RPMI8226 (cell line): Measurements from ENCODE around the gene TRIM47.

Source experiments
- DNase-seq: peaks from one replicate; pipeline ENCODE4 v3.0.0-alpha.2; 2015

Gene TRIM47, protein sequence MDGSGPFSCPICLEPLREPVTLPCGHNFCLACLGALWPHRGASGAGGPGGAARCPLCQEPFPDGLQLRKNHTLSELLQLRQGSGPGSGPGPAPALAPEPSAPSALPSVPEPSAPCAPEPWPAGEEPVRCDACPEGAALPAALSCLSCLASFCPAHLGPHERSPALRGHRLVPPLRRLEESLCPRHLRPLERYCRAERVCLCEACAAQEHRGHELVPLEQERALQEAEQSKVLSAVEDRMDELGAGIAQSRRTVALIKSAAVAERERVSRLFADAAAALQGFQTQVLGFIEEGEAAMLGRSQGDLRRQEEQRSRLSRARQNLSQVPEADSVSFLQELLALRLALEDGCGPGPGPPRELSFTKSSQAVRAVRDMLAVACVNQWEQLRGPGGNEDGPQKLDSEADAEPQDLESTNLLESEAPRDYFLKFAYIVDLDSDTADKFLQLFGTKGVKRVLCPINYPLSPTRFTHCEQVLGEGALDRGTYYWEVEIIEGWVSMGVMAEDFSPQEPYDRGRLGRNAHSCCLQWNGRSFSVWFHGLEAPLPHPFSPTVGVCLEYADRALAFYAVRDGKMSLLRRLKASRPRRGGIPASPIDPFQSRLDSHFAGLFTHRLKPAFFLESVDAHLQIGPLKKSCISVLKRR

DNA sequence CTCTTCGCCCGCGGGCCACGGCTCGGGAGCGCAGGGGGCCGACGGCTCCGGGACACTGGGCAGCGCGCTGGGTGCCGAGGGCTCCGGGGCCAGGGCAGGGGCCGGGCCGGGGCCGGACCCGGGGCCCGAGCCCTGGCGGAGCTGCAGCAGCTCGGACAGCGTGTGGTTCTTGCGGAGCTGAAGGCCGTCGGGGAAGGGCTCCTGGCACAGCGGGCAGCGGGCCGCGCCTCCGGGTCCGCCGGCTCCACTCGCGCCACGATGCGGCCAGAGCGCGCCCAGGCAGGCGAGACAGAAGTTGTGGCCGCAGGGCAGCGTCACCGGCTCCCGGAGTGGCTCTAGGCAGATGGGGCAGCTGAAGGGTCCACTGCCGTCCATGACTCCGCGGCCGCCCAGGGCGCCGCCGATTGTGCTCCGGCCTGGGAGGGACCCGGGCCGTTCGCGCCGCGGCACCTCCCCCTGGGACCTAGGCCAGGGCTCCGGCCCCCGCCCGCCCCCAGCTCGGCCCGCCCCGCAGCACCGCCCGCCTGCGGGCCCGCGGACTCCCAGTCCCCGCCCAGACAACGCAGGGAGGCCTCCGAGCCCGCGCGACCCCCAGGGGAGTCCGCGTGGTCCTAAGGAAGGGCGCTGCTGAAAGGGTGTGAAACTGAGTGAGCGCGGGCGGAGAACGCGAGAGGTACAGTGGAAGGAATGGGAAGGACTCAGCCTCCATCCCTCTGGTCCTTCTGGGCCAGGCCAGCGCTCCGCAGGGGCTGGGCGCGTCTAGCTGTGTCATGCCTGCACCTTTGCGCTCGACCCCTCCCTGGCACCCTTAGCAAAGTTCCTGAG lies at the start of gene TRIM47:
Gene TRIM47, minus strand, starts transcription at position 408 of the 825 bp plus-strand sequence. Its CDS starts 33 bp downstream, at position 375.
- peak; percentile 94 for DNase-seq

DNA sequence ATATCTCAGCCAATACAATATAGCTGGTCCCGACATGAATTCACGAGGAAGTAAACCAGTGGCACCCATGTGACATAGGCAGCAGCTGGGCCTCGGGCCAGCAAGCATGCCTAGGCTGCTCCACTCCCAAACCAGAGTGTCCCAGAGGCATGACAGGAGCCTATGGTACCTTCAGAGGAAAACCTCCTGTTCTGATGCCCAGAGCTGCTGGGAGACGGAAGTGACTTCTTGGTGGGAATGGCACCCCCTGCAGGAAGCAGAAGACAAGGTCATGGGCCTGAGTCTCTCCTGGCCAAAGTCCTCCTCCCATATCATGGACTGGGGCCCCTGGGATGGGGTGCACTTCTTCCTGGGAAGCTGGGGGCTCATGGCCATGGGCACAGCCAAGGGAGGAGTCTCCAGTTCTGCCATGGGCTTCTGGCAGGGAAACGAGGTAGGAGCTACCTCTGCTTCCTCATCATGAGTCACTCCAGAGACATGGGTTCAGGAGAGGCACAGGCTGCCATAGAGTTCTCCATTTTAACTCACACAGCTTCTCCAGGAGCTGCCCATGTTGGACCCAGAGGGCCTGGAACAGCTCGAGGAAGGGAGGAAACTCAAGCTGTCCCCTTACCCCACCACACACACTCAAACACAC lies 49.0 kb upstream of the TRIM47 start:
- peak; percentile 47 for DNase-seq

DNA sequence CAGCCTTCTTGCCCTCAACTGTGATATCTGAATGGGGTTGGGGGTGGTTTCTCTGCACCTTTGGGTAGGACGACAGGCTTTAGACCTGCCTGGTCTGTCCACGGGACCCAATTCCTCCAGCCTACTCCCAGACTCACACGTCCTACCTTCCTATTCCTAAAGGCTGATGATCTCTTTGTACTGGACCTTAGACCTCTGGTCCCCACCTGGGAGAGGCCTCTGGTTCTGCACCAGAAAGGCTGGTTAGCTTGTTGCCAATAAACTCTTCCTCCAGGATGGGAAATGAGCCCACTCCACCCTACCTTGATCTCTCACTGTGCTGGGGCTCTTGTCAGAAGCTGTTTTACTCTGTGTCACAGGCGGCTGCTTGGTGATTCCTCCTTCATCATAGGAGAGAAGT lies 48.1 kb upstream of the TRIM47 start:
- DNase-seq, result no peak

DNA sequence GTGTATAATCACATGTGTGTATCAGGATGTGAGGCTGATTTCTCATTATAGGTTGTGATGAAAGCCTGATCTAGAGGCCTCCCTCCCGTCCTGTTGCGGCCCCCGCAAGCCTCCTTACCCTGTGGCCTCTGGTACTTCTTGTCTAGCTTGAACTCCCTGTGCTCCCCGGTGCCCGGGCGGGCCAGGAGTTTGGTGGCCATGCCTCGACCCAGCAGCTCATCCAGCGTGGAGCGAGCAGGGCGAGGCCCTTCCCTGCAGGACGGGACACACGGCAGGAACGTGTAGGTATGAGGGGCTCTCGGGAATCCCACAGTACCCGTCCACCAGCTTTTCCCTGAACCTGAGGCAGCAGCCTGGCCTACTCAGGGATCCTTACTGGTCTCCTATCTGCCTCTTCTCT lies 47.5 kb upstream of the TRIM47 start:
- DNase-seq, result no peak

DNA sequence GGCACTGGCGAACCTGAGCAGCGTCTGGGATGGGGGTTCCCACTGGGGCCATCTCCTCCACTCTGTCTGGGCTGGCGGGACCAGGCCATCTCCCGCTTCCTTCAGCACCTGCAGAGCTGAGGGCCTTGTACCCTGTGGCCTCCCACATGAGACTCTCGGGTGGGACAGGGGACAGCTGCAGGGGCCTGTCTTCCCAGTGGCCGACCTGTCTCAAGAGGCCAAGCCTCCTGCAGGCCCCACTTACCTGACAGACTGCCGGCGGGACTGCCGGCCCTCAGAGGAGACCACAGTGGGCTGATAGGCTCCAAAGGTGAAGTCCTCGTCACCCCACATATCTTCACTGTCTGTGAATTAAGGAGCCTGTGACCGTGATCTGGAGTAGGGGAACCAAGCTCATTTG lies 46.7 kb upstream of the TRIM47 start:
- DNase-seq, result no peak

DNA sequence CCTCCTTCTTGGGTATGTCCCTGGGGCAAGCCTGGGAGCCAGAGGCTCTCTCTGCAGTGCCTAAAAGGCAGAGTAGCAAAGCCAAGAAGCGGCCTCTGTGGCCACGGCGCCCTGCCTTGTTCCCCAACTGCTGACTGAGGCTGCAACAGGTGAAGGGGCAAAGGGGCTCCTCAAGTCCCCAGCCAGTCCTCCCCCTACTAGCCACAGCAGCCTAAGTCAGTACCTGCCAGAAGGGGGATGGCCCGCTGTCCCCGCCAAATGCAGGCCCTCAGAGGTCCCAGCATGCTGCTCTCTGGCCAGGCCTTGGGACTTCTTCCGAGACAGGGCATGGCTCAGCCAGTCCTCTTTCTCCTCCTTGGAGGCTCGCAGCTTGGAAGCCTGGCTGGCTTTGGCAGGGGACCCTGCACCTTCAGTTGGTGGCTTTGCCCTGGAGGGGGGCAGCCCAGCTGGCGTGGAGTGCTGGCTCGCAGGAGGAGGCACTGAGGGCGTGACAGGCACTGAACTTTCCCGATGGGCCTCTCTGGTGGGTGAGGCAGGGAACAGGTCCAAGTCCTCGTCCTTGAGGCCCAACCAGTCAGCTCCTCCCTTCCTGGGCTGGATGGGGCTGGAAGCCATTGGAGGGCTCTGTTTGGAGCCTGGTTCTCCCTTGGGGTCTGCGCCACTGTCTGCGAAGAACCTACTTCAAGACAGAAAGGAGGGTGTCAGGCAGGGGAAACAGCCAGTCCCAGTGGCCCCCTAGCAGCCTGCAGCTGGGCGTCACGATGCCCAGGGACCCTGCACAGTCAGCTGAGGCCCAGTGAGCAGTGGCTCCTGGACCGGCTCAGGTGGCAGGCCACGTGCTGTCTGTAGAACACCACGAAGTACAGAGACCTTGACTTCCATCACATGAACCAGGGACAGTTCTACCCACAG lies 44.8 kb upstream of the TRIM47 start:
- no peak for DNase-seq

DNA sequence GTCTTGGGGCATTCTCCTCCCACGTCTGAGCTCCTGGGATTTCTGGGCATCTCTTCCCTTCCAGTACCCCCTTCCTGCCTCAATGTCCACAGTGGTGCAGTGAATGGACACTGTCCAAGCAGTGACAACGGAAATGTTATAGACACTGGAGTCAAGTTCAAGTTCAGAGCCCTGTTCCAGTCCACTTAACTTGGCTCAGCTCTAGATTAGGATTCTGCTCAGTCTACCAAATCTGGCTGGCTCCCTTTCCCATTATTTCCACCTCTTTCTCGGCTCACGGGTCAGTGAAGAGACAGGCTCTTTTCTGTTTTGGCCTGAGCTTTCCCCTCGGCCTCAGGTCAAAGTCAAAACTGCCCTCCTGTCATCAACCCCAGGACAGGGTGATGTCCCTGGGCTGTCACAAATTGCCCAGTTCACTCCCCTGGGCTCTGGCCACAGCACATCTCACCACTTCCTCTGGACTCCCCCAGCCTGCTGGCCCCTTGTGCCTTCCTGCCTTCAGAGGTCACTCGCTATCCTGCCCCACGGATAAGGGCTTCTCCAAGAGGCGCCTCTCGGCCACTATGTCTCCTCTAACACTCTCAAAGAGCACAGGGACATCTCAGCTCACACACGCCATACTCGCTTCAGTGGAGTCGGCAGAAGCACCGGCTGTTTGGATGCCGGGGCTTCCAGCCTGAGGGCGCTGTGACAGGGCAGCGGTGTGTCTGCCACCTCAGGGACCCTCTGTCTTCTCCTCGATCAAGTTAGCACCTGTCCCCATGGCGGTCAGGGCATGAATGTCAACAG lies 44.0 kb upstream of the TRIM47 start:
- no peak for DNase-seq

DNA sequence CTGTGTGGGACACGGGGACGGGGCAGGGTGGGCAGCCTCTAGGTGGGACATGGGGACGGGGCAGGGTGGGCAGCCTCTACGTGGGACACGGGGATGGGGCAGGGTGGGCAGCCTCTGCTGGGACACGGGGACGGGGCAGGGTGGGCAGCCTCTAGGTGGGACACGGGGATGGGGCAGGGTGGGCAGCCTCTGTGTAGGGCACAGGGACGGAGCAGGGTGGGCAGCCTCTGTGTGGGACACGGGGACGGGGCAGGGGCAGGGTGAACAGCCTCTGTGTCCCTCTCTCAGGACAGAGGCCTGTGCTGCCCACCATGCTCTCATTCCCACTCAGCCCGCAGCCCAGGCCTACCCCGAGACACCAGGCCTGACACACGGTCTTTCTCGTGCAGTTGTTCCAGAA lies 43.2 kb upstream of the TRIM47 start:
- no peak for DNase-seq

DNA sequence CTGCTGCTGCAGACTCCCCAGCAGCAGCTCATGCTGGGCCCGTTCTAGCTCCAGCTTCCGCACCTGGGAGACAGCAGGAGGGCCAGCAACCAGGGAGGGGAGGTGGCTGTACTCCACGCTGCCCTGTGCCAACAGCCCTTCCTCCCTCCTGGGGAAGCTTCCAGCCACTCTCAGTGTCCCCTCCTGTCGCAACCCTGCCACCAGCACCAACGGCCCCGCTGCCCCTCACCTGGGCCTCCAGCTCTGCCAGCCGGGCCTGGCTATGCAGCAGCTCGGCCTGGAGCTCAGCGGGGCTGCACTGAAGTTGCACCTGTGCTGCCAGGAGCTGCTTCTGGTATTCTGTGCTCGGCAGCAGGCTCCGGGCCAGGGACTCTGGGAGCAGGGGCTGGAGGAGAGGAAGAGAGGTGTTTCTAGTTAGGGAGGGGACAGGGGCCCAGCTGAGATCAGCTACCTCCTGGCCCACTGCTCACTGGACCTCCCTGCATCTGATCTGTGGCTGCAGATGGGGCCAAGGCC lies 41.7 kb upstream of the TRIM47 start:
- no peak for DNase-seq

DNA sequence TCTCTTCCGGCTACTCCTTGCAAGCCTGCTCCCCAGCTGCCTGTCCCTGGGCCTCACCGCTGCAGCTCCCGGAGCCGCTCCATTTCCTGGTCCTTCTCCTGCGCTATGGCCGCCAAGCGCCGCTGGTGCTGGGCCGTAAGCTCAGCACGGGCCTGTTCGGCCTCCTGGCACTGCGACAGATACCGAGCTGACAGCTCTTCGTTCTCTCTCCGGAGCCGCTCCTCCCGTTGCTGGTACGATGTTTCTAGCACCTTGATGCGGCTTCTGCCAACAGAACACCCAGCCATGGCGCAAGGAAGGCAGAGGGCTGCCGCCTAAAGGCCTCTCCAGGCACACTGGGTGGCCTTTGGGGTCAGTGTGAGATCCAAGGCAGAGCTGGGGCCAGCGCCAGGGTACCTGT lies 41.2 kb upstream of the TRIM47 start:
- no peak for DNase-seq

DNA sequence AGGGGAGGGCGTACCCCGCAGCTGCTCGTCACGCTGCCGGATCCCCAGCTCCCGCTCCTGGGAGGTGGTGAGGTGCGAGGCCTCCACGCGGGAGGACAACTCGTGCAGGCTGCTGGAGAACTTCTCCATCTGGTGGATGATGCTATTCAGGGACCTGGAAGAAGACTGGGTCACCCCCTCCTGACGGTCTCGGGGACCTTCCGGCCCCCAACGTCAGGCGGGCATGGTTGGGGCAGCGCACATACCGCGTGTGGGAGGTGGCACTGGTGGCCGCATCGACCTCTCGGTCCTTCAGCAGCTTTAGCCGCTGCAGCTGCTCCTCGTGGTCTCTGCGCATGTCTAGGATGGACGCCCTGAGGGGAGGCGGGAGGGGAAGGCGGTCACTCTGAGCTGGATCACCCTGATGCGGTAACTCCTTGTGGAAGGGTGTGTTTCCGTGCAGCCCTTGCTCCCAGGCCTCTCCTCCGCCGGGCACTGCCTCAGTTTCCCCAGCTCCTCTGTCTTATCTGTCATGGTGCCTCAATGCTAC lies 39.6 kb upstream of the TRIM47 start:
- DNase-seq, result no peak

DNA sequence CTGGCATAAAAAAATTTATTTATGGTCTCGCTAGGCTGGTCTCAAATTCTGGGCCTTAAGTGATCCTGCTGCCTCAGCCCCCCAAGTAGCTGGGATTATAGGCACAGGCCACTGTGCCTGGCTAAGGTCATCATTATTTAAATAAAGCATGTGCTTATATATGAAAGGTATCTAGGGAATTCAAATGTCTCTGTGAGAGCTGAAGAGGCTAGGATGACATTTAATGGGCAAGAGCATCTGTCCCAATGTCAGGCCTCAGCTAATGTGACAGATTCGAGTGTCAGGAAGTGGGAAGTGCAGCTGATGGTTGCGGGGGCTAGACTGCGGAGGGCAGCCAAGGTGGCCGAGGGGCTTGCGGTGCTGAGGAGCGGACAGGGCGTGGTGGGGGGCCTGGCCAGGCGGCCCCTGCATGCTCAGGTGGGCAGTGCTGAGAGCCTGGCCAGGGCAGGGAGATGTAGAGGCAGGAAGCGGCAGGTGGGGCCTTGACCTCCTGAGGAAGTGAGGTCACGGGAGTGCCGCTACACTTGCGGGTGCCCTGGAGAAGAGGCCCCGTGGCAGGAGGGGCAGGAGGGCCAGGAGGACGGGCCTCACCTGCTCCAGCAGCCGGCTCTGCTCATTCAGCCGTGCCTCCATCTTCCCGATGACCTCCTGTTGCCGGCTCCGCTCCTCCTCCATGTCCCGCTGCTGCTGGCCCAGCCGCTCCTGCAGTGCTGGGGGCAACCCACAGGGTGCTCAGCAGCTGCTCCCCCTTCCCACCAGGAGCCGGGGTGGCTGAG lies 38.9 kb upstream of the TRIM47 start:
- DNase-seq, result no peak

DNA sequence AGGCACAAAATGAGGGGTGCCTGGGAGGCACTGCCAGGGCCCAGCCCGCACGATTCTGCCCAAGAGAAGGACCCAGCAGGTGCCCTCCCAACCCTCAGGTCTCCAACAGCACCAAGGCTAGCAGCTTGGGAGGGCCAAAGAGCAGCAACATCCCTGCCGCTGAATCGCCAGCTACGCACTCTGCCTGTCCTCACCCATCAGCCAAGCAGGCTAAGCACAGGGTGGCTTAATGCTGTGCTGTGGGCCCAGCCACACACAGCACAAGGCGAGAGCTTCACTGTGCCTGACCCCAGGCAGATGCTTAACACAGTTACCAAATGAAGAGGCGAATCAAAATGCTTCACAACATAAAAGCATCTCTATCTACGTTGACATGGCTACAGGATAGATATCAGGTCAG lies 36.9 kb upstream of the TRIM47 start:
- no peak for DNase-seq

DNA sequence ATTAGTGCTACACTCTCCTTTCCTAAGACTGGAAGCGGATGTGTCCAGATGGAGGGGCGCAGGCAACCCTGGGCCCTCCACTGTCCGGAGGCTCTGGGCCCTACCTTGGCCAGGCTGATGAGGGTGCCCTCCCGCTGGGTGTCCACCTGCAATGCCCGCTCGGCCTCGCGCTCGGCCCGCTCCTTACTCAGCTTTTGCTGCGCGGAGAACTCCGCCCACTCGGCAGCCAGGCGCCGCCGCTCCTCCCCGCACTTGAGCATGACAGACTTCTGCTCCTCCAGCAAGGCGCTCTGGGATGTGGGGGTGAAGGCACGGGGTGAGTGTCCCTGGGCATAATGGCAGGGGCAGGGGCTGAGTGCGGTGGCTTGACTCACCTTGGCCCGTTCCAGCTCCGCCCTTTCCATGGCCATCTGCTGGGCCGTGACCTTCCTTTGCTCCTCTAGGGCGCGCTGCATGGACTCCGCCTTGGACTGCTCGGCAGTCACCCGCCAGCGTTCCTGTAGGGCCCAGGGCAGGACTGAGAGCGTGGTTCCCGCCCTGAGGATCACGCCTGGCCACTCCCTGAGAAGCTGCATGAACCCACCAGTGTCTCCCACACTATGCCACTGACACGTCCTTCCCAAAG lies 36.4 kb upstream of the TRIM47 start:
- no peak for DNase-seq

DNA sequence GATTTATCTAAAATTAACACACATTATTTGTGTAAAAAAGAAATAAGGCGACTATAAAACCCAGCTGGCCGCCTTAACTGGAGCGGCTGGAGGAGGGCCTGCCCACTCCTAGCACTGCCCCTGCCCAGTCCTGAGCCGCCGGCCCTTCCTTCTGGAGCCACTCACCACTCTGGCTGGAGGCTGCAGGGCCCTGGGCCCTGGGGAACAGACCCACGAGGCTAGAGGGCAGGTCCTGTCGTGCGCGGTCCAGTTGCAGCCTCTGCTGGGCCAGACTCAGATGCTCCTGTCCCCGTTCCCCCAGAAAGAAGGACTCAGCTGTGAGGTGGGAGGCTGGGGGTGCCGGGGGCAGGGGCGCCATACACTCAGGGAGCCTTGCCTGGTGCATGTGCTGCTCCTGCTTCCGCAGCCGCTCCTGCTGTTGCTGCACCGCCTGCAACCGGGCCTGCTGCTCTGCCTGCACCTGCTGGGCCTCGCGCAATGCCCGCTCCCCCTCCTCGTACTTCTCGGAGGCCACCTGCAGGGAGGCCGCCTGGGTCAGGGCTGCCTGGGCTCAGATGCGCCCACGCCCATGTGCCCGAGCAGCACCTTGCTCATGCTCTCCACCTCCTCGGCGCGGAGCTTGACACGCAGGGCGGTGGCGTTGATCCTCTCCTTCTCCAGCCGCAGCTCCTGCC lies 35.3 kb upstream of the TRIM47 start:
- DNase-seq, result no peak

DNA sequence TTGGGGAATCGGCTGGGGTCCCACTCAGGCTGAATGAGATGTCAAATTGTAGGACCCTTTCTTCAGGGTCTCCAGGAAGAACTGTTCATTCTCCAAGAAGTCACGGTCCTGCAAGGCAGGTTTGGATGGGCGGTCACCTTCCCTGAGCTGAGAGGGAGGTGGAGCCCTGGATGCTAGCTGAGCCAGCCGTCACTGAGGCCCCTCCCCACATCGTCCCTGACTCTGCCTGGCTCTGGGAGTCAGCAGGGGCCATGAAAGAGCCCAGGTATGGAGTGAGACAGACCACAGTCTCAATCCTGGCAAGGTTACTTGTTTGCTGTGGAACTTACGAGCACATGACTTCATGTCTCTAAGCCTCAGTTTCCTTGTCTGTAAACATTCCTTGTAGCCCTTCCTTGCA lies 32.3 kb upstream of the TRIM47 start:
- DNase-seq, result peak; percentile 75

DNA sequence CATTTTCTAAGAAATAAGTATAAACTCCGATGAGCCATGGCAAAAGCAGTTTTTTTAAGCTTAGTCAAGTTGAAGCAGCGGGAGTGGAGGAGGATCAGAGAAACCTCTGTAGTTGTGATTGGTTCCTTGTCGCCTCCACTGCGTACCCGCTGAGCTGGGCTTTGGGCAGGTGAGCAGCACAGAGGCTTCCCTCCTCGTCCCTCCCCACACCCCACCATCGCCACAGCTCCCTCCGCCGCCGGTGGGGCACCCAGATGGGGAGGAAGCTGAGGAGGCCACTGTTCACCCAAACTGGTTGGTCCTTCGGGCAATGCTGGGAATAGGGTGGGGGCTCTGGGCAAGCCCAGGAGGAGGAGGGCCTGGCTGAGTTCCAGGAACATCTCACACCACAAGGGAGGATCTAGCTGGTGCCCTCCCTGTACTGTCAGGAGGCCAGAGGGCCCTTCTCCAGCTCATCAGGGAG lies 31.5 kb upstream of the TRIM47 start:
- no peak for DNase-seq

DNA sequence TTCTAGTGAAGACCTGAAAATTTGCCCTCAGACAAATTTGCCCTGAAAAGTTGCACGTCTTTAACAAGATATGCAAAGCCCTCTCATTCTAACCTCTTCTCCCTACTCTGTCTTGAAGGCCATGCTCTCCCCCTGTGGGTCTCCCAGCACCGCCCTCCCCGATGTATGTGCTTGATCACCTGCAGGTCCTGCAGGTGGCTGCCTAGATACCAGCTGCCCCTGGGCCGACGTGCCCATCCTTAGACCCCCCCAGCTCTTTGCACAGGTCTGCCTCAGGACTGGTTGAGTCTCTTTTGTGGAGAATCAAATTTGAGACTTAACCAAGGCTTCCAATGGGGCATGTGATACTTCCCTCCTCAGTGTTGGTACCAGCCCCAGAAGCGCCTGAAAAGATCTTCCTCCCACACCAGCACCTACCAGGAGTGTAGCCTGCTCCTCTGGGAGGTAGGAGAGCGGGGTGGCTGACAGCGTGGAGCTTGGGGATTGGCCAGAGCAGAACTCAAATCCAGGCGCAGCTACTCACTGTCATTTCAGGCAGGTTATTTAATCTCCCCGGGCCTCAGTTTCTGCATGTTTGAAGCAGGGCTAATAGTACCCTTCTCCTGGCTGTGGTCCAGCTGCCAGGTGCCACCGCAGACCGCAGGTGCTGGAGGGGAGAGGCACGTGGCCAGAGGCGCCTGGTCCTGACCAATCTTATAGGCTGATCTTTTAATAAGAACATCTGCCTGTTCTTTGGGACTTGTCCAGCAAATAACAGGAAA lies 30.9 kb upstream of the TRIM47 start:
- peak; percentile 99 for DNase-seq
